WERI-Rb-1 (cell line): ENCODE data around the gene TEK.

Source experiments
- DNase-seq: peaks from one replicate; pipeline ENCODE4 v3.0.0-alpha.2; 2020
- H3K27ac ChIP-seq: fragments of 250-450 bp; sonication (Bioruptor Pico); 2 replicates; pipeline ENCODE4 v1.5.1; 2020; ENCODE audit warnings: mild to moderate bottlenecking, moderate library complexity
- H3K27me3 ChIP-seq: fragments of 250-450 bp; sonication (Bioruptor Pico); 2 replicates; pipeline ENCODE4 v1.5.1; 2021; ENCODE audit warnings: mild to moderate bottlenecking, low read depth, moderate library complexity; ENCODE audit not compliant: insufficient read depth, severe bottlenecking
- H3K36me3 ChIP-seq: fragments of 250-450 bp; sonication (Bioruptor Pico); 2 replicates; pipeline ENCODE4 v1.5.1; 2020; ENCODE audit warnings: mild to moderate bottlenecking, moderate library complexity
- H3K4me3 ChIP-seq: 2 replicates; pipeline ENCODE4 v1.5.1; 2011; ENCODE audit warnings: low read depth, mild to moderate bottlenecking, control low read depth, low read length
- H3K9me3 ChIP-seq: fragments of 250-450 bp; sonication (Bioruptor Pico); 2 replicates; pipeline ENCODE4 v1.5.1; 2021; ENCODE audit warnings: mild to moderate bottlenecking, moderate library complexity; ENCODE audit not compliant: severe bottlenecking
- CTCF ChIP-seq: IDR thresholded peaks from 2 replicates; pipeline ENCODE4 v1.5.1; 2011; ENCODE audit warnings: low read depth, mild to moderate bottlenecking, control low read depth, inconsistent platforms, low read length

TEK gene

GRCh38 chr9:27193886-27194285, 84.9 kb downstream of the TEK start:
- no peaks in the 10 kb centered on the region for H3K27me3 ChIP-seq
- no peak overlapping the region for H3K27ac ChIP-seq
- no peak for TF ChIP-seq CTCF
- no peak for DNase-seq
- no peaks in the 10 kb centered on the region for H3K9me3 ChIP-seq
- H3K36me3 ChIP-seq, result no peaks in the 10 kb centered on the region
- no peak overlapping the region for H3K4me3 ChIP-seq

GRCh38 chr9:27194401-27195091, 85.5 kb downstream of the TEK start:
- no peak for TF ChIP-seq CTCF
- DNase-seq, result no peak
- Histone ChIP-seq H3K9me3 (no peaks in the 10 kb centered on the region), H3K36me3 (no peaks in the 10 kb centered on the region), H3K27ac (no peak overlapping the region), H3K4me3 (no peak overlapping the region), H3K27me3 (no peaks in the 10 kb centered on the region)

GRCh38 chr9:27195191-27195590, 86.2 kb downstream of the TEK start:
- no peaks in the 10 kb centered on the region for H3K27me3 ChIP-seq
- no peak for DNase-seq
- no peak overlapping the region for H3K27ac ChIP-seq
- H3K9me3 ChIP-seq, result no peaks in the 10 kb centered on the region
- TF ChIP-seq CTCF, result no peak
- no peaks in the 10 kb centered on the region for H3K36me3 ChIP-seq
- H3K4me3 ChIP-seq, result no peak overlapping the region

- no peaks in the 10 kb centered on the region for H3K36me3 ChIP-seq
- no peak overlapping the region for H3K4me3 ChIP-seq
- no peak for DNase-seq
- H3K27ac ChIP-seq, result no peak overlapping the region
- no peaks in the 10 kb centered on the region for H3K9me3 ChIP-seq
- no peaks in the 10 kb centered on the region for H3K27me3 ChIP-seq
- no peak for TF ChIP-seq CTCF
Observed at GRCh38 chr9:27196383-27196782, 87.4 kb downstream of the TEK start.

- TF ChIP-seq CTCF, result 0 out of 2 replicates have a peak, but pooled peaks have one; percentile 22
- H3K27me3 ChIP-seq, result no peaks in the 10 kb centered on the region
- H3K27ac ChIP-seq, result no peak overlapping the region
Observed at GRCh38 chr9:27198190-27198589, 89.2 kb downstream of the TEK start.

GRCh38 chr9:27202056-27202455, 93.0 kb downstream of the TEK start:
- Histone ChIP-seq H3K36me3 (no peaks in the 10 kb centered on the region), H3K9me3 (no peaks in the 10 kb centered on the region), H3K27ac (no peak overlapping the region), H3K4me3 (no peak overlapping the region), H3K27me3 (no peaks in the 10 kb centered on the region)
- no peak for DNase-seq
- TF ChIP-seq CTCF, result no peak

More at GRCh38 chr9:27198190-27198589, 89.2 kb downstream of the TEK start:
- H3K36me3 ChIP-seq, result no peaks in the 10 kb centered on the region
- no peaks in the 10 kb centered on the region for H3K9me3 ChIP-seq
- no peak overlapping the region for H3K4me3 ChIP-seq
- peak; percentile 20 for DNase-seq
